ENCODE measurements around the gene DPM2.

DNA sequence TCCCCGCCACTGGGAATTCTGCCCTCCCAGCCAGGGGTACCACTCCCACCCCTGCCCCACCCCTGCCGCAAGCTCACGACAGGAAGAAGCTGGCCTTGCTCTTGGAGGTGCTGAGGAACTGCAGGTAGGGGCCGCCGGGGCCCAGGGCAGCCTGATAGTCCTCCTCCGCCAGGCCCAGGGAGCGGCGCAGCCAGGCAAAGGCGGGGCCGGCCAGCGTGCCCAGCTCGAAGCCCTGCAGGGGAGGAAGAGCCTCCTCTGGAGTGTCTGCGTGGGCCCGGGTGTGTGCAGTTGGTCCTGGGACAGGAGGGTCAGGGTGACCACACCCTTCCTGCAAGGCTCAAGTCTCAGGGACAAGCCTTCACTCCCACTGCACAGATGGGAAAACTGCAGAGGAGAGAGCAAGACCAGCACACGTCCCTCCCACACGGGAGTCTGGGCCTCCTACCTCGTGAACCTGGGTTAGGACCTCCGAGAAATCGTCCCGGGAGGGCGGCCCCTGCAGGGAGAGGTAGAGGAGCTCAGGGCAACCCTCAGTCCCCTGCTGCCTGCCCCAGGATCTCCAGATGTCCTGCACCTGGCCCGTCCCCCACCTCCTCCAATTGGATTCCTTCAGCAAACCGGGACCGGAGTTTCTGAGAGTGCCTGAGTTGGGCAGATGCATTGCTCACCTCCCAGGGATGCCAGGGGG is 9.5 kb downstream of the DPM2 start:
- TF ChIP-seq, protein P1, sequence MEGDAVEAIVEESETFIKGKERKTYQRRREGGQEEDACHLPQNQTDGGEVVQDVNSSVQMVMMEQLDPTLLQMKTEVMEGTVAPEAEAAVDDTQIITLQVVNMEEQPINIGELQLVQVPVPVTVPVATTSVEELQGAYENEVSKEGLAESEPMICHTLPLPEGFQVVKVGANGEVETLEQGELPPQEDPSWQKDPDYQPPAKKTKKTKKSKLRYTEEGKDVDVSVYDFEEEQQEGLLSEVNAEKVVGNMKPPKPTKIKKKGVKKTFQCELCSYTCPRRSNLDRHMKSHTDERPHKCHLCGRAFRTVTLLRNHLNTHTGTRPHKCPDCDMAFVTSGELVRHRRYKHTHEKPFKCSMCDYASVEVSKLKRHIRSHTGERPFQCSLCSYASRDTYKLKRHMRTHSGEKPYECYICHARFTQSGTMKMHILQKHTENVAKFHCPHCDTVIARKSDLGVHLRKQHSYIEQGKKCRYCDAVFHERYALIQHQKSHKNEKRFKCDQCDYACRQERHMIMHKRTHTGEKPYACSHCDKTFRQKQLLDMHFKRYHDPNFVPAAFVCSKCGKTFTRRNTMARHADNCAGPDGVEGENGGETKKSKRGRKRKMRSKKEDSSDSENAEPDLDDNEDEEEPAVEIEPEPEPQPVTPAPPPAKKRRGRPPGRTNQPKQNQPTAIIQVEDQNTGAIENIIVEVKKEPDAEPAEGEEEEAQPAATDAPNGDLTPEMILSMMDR (IDR thresholded peaks at IDR 0.05), result no peak
- TF ChIP-seq POLR2A (IDR thresholded peaks at IDR 0.05) (no peak), EP300 (IDR thresholded peaks at IDR 0.05) (no peak)
